ENCODE data around the gene ZSWIM5. TPM values are rescaled to one million over a fixed set of nuclear protein-coding genes. Genes with fewer than 3 reads are reported as not detected.

ZSWIM5 gene
- under 0.01 TPM in 1 of 2 replicates, not detected in the other for total RNA-seq

GRCh38 chr1:45205910-45206721 lies at the start of gene ZSWIM5:
Gene ZSWIM5, minus strand, starts transcription at chr1:45206605. Its CDS starts 255 bp downstream, at chr1:45206350.

DNA sequence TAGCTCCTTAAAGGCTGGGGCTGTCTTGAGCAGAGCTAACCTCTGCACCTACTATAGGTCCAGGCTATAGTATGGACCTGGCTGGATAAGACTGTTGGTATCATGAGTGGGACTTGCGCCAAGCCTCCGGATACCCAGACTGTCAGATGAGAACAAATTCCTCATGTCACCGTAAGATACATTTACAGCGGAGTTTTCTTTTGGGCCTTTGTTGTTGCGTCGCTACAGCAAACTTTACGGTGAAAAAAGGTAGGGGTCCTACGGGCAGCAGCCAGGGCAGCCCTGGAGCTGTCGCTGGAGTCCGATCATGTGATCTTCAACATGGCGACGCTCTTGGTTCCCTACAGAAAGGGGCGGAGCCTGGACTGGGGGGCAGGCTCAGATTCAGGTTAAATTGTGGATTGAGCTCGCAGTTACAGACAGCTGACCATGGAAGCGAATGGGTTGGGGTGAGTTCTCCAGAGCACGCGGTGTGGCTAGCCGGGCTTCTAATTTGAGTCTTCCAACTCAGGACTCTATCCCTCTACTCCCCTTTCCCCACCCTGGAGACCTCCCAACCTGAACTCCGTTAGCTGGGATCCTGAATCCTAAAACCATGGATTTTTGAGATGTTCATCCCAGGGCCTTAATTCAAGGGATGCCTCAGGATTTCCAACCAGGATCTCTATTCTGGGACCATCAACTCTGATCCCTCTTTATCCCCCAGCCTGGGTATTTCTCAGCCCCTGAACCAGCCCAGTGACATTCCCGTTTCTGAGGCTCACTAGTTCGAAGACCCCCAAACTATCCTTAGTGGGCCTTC lies 194.4 kb downstream of the ZSWIM5 start, which contains the start of gene UROD:
Gene UROD, plus strand, starts transcription at position 418 of the 802 bp plus-strand sequence. Its CDS starts 12 bp downstream, at position 430.

DNA sequence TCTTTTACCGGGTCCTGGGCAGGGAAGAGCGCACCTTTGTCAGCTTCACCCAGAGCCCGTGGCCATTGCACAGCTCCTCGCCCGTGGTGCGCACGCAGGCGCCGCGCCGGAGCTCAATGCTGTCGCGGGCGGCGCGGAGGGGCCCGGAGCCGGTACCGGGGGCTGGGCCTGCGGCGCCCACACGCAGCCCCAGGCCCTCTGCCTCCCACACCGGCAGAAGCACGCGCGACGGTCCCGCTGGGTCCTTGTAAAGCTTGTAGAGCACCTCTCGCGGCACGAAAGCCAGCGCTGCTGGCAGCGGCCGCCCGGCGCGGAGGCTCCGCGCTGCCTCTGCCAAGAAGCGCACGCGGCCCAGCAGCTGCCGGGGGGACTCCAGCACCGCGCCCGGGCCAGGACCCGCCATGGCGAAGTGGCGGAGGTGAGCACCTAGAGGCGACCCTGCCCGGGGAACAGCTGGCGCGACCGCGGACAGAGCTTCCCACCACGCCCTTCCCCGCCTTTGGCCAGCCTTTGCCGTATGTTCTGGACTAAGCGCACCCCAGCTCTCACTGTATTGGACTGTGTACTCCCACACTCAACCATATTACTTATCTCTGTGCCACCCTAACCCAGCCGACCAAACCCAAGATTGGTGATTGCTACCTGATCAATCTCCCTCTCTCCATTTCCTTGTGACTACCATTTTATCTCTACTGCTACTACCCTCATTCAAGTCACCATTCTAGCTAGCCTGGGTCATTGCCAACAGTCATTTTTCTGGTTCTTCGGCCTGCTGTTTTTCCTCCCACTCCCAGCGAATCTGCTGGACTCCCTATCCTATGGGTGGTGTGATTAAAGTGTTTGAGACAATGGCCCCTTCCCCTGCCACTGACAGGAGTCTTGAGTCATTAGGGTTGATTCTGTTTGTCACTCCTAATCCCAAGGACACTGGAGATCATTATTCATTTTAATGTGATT lies 195.3 kb downstream of the ZSWIM5 start, which contains the start of gene HECTD3:
Gene HECTD3, minus strand, starts transcription at position 470 of the 957 bp plus-strand sequence. Its CDS starts 67 bp downstream, at position 403.

Other genes with a start within 250 kb of the ZSWIM5 start
- gene EIF2B3, start 220.0 kb downstream of the ZSWIM5 start, total RNA-seq: 30.4 and 34.4 TPM in 2 replicates
- gene HECTD3, start 195.3 kb downstream of the ZSWIM5 start, total RNA-seq: 11.6 and 24.1 TPM in 2 replicates
- gene UROD, start 194.4 kb downstream of the ZSWIM5 start, total RNA-seq: 73.3 and 96.5 TPM in 2 replicates
- 0.59 and 1.4 TPM in 2 replicates for gene HPDL, start 120.3 kb upstream of the ZSWIM5 start, total RNA-seq
- 7.4 and 11.1 TPM in 2 replicates for gene TOE1, start 133.6 kb upstream of the ZSWIM5 start, total RNA-seq
- 12.5 and 14.2 TPM in 2 replicates for gene MUTYH, start 133.8 kb upstream of the ZSWIM5 start, total RNA-seq

Measured in smooth muscle cell of the umbilical artery (primary cell).